GM12801 (cell line): ENCODE data around the gene NCOA3.

Experiments used
- TF ChIP-seq, protein P1 (sequence below): IDR thresholded peaks from one replicate; pipeline ENCODE4 v1.5.1; 2011; ENCODE audit warnings: control low read depth; ENCODE audit not compliant: insufficient read length; ENCODE audit errors: extremely low read depth

The NCOA3 gene

DNA sequence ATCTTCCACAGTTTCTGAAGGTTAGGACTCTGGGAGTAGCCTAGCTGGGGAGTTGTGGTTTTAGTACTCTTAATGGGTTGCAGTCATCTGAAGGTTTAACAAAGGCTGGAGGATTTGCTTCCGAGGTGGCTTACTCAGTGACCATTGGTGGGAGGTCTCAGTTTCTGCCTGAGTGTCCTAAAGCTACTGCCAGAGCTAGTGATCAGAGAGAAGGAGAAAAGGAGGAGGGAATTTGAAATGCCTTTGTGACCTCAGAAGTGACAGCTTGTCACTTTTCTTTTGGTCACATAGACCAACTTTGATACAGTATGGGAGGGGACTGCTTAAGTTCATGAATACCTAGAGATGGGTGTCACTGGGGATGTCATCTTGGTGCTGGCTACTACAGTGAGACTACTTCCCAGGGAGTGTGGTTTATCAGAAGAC, 41.3 kb downstream of the NCOA3 start:
- TF ChIP-seq, protein P1, sequence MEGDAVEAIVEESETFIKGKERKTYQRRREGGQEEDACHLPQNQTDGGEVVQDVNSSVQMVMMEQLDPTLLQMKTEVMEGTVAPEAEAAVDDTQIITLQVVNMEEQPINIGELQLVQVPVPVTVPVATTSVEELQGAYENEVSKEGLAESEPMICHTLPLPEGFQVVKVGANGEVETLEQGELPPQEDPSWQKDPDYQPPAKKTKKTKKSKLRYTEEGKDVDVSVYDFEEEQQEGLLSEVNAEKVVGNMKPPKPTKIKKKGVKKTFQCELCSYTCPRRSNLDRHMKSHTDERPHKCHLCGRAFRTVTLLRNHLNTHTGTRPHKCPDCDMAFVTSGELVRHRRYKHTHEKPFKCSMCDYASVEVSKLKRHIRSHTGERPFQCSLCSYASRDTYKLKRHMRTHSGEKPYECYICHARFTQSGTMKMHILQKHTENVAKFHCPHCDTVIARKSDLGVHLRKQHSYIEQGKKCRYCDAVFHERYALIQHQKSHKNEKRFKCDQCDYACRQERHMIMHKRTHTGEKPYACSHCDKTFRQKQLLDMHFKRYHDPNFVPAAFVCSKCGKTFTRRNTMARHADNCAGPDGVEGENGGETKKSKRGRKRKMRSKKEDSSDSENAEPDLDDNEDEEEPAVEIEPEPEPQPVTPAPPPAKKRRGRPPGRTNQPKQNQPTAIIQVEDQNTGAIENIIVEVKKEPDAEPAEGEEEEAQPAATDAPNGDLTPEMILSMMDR, result no peak

DNA sequence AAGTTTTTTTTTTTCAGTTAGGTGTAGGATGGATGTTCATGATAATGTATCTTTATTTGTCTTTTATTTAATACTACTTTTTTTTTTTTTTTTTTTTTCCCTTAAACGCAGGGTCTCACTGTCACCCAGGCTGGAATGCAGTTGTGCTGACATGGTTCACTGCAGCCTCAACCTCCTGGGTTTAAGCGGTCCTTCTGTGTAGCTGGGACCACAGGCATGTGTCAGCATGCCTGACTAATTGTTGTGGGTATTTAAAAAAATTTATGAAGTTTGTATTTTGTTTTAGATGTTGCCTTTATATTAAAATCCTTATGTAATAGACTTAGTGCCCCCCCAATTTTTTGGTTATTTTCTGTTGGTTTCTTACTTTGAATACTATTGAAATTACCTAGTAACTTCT, 42.6 kb downstream of the NCOA3 start:
- TF ChIP-seq, protein P1, result no peak

DNA sequence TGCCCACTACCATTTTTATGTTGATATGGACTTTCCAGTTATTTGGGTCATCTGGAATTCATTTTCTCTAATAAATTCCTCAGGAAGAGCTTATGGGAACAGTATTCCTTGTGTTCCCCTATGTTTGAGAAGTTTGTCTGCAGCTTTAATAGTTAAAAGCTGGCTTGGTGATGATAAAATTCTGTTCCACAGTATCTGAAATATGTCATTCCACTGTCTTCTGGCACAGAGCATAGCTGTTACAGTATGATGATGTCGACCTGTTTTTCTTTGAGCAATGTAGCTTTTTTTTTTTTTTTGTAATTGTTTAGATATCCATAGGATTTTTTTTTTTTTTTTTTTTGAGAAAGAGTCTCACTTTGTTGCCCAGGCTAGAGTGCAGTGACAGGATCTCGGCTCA, 43.2 kb downstream of the NCOA3 start:
- TF ChIP-seq, protein P1, result no peak

DNA sequence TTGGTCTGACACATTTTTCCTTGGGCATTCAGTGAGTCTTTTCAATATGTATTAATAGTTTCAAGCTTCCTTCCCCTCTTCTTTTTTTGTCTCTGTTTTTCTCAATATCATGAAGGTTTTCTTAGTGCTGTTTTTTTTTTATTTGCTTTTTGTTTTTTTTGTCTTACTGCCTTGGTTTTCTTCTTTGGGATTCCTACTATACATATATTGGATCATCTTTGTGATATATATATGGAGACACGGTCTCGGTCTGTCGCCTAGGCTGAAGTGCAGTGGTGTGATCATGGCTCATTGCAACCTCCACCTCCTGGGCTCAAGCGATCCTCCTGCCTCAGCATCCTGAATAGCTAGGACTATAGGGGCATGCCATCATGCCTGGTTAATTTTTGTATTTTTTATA, 43.8 kb downstream of the NCOA3 start:
- TF ChIP-seq, protein P1, result no peak

DNA sequence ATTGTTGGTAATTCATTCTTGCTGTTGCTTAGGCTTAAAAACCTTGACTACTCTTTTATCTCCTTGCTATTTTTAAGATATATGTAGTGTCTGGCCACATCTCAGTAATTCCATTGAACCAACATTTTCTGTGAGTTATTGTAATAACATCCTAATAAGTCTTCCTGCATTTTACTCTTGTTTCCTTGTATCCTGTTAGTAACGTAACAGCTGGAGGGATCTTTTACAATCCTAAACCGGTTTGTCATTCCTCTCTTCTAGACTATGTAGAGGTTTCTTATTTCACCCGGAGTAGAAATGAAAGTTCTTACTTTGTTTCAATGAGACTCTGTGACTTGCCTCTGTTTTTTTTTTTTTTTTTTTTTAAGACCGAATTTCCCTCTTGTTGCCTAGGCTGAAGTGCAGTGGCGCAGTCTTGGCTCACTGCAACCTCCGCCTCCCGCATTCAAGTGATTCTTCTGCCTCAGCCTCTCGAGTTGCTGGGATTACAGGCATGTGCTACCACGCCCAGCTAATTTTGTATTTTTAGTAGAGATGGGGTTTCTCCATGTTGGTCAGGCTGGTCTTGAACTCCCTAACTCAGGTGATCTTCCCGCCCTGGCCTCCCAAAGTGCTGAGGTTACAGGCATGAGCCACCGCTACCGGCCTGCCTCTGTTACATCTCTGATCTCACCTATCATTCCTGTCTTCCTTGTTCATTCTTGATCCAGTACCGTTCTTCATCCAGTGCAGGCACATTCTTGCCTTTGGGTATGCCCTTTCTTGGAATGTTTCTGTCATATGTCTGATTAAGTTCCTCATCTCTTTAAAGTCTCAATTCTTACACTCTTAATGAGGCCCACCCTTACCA, 44.7 kb downstream of the NCOA3 start:
- TF ChIP-seq, protein P1, result no peak

DNA sequence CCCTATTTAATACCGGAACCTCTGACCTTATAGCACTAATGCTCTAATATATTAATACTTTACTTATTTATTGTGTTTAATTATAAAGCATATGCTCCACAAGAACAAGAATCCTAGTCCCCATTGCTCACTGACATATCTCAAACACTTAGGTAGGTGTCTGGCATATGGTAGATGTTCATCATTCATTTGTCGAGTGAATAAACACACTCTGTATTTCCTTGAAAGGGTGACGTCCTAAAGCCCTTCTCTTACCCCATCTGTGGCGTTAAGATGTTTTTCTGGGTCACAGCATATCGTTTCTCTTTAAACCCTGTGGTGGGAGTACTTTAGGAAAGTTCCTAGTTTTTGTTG, 45.3 kb downstream of the NCOA3 start:
- TF ChIP-seq, protein P1, result no peak

DNA sequence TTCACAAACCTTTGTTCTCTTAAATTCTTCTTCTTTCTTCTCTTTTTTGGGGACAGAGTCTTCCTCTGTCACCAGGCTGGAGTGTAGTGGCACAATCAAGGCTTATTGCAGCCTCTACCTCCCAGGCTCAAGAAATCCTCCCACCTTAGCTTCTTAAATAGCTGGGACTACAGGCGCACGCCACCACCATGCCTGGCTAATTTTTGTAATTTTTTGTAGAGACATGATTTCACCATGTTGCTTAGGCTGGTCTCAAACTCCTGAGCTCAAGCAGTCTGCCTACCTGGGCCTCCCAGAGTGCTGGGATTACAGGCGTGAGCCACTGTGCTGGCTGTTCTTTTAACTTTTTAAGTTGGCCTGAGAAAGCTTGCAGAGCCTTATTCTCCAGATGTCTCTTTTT, 48.0 kb downstream of the NCOA3 start:
- TF ChIP-seq, protein P1, result no peak
